ENCODE data around the gene ZNF653. TPM values are rescaled to one million over a fixed set of nuclear protein-coding genes. Genes with fewer than 3 reads are reported as not detected.
A peak's percentile ranks its signal among the peaks of the same experiment; 100 is the strongest.

ZNF653 gene
- total and polyA plus RNA-seq, 9 of the 15 experiments (the other 6 are each of a cell fraction or from before 2014, with no cell fraction given) = 1.6 to 8.0 (median 4.2) TPM; not detected in 2

- TF ChIP-seq SREBF2 (CRISPR knock-in tag; IDR thresholded peaks at IDR 0.05) (no peak), E4F1 (CRISPR knock-in tag; IDR thresholded peaks at IDR 0.05; ENCODE audit: borderline replicate concordance) (no peak), GTF2F1 (IDR thresholded peaks at IDR 0.05; ENCODE audit: low read depth, low read length) (no peak), UBTF (IDR thresholded peaks at IDR 0.05; ENCODE audit: borderline replicate concordance in 1 of 2, low read depth in 2 of 2, low read length in 2 of 2) (no peak), ESRRB (CRISPR knock-in tag; IDR thresholded peaks at IDR 0.05; ENCODE audit: borderline replicate concordance) (no peak), ELF4 (CRISPR knock-in tag; IDR thresholded peaks at IDR 0.05) (no peak), KDM1A (IDR thresholded peaks at IDR 0.05) (peak; percentile 34 to 56), KLF6 (CRISPR knock-in tag; IDR thresholded peaks at IDR 0.05; ENCODE audit: borderline replicate concordance) (no peak), GTF3C2 (IDR thresholded peaks at IDR 0.05; ENCODE audit: borderline replicate concordance, extremely low read depth, insufficient read length) (no peak), ZNF124 (CRISPR knock-in tag; IDR thresholded peaks at IDR 0.05) (no peak), NR2C1 (IDR thresholded peaks at IDR 0.05) (peak; percentile 99), NR2C1 (tag; IDR thresholded peaks at IDR 0.05) (peak; percentile 99), POLR2B (IDR thresholded peaks at IDR 0.05; ENCODE audit: low read depth, partially characterized antibody) (peak; percentile 54), MBD2 (IDR thresholded peaks at IDR 0.05; ENCODE audit: borderline replicate concordance, low read depth) (peak; percentile 86), THRAP3 (IDR thresholded peaks at IDR 0.05; ENCODE audit: borderline replicate concordance) (no peak), PPARD (CRISPR knock-in tag; IDR thresholded peaks at IDR 0.05) (no peak), ID3 (CRISPR knock-in tag; IDR thresholded peaks at IDR 0.05) (no peak), ID3 (tag; IDR thresholded peaks at IDR 0.05) (no peak; the same call in 1 of the 2 replicates), ZNF134 (CRISPR knock-in tag; conservative IDR thresholded peaks at IDR 0.05) (no peak), XRCC5 (IDR thresholded peaks at IDR 0.05; ENCODE audit: low read depth, low read length) (no peak)
Measured at GRCh38 chr19:11528551-11529341, 23.1 kb upstream of the ZNF653 start, which contains the start of gene ECSIT (continued).

All from K562 (cell line).